Skin of body (tissue), 2 donors: ENCODE results near the gene C3orf80. TPM values are rescaled to one million over a fixed set of nuclear protein-coding genes. Genes with fewer than 3 reads are reported as not detected.
A peak's percentile ranks its signal among the peaks of the same experiment; 100 is the strongest.
"Not testable (repeated sequence)": the region's sequence is repeated elsewhere in the genome, so short reads cannot be mapped to it uniquely, and the experiment has no call there.

Experiments
- DNase-seq: peaks from one replicate; lab custom pipeline; 2025; lab: John Stamatoyannopoulos, UW
- total RNA-seq: library from RNA; depleted of rRNA; stranded (reverse); fragments of >200 nt; gene quantifications from one replicate; pipeline ENCODE4 v1.2.3, GENCODE V29; 2014

Gene C3orf80
- total RNA-seq = not detected

DNA sequence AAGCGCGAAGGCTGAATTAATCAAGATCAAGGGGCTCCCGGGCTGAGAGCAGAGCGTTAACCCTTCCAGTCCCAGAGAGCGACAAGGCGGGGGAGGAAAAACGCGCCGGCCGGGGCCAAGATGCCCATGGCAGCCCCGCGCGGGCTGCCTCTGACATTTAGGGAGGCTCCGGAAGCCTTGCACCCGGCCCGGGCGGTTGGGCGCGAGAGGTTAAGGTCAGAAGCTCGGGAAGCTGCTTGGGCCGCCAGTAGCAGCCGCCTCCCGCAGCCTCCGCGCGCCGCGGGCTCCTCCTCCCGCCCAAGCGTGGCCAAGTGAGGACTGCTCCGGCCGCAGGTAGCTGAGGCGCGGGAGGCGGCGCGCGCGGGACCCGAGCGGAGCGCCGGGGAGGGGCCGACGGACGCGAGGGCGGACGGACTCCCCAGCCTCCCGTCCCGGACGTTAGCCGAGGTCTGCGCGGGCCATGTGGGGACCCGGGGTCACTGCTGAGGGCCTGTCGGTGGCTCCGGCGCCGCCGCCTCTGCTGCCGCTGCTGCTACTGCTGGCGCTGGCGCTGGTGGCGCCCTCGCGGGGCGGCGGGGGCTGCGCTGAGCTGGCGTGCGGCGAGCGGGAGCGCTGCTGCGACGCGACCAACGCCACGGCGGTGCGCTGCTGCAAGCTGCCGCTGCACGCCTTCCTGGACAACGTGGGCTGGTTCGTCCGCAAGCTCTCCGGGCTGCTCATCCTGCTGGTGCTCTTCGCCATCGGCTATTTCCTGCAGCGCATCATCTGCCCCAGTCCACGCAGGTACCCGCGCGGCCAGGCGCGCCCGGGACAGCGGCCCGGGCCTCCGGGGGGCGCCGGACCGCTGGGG, at the start of gene C3orf80:
C3orf80 (plus strand) TSS at position 247 of the 850 bp plus-strand sequence; CDS start at position 461, 214 bp downstream.
- no peak for DNase-seq

DNA sequence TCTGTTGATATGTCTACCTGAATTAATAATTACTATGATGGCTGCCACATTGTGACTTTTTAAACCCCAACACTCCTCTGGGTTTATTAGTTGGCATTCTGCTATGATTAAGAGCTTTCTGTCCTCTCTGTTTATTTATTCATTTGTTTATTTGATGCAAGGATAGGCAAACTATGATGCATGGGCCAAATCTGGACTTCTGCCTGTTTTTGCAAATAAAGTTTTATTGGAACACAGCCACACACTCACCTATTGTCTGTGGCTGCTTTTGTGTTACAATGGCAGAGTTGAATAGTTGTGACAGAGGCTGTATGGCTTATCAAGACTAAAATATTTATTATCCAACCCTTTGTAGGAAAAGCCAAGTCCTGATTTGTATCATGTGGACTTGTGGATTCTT, 48.3 kb upstream of the C3orf80 start:
- DNase-seq = no peak

DNA sequence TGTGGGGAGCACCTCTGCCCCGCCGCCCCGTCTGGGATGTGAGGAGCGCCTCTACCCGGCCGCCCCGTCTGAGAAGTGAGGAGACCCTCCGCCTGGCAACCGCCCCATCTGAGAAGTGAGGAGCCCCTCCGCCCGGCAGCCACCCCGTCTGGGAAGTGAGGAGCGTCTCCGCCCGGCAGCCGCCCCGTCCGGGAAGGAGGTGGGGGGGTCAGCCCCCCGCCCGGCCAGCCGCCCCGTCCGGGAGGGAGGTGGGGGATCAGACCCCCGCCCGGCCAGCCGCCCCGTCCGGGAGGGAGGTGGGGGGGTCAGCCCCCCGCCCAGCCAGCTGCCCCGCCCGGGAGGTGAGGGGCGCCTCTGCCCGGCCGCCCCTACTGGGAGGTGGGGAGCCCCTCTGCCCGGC, 46.6 kb upstream of the C3orf80 start:
- not testable (repeated sequence) for DNase-seq

DNA sequence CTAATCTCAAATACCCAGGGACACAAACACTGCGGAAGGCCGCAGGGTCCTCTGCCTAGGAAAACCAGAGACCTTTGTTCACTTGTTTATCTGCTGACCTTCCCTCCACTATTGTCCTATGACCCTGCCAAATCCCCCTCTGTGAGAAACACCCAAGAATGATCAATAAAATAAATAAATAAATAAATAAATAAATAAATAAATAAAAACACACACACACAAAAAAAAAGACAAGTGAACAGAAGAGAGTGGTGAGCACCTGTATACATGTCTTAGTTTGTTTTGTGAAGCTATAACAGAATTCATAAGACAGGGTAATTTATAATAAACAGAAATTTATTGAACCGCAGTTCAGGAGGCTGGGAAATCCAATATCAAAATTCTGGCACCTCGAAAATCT, 45.8 kb upstream of the C3orf80 start:
- not testable (repeated sequence) for DNase-seq

DNA sequence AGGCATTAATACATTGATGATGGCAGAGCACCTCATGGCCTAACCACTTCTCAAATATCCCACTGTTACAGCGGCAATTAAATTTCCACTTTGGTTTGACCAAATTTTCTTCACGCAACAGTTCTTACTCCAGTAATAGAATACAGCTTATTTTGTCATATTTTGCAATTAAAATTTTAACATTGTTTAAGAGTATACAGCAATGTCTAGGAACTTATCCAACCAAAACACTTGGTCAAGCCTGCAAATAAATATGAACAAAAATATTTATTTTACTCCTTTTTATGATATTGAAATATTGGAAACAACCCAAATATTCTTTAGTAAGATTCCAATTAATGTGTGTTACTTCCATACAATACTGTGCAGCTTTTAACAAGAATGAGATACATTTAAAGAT, 45.3 kb upstream of the C3orf80 start:
- no peak for DNase-seq

DNA sequence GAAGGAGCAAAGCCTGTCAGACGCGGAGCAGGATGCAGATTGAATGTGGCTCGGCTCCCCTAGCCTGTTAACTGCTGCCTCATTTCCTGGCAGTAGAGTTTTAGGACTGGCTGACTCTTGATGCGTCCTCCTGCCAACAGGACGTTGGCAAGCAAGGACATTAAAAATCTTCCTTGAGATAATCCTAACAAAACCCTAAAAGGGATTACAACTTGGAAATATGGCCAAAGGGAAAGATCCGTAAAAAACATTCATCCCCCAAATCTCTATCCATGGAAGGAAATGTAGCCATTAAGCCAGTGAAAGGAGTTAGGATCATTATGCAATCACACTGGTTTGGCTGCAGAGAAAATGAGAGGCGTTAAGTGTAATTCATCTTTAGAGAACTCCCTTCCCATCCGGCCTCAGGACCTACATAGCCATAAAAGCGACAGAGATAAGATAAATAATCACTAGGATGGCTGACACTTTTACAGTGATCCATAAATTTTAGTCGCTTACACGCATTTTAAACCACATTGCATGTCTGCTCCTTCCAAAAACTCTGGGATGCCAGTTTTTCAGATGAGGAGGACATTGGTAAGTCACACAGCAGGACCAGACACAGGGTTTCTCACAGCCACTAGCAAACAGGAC, 44.5 kb upstream of the C3orf80 start:
- DNase-seq = no peak

DNA sequence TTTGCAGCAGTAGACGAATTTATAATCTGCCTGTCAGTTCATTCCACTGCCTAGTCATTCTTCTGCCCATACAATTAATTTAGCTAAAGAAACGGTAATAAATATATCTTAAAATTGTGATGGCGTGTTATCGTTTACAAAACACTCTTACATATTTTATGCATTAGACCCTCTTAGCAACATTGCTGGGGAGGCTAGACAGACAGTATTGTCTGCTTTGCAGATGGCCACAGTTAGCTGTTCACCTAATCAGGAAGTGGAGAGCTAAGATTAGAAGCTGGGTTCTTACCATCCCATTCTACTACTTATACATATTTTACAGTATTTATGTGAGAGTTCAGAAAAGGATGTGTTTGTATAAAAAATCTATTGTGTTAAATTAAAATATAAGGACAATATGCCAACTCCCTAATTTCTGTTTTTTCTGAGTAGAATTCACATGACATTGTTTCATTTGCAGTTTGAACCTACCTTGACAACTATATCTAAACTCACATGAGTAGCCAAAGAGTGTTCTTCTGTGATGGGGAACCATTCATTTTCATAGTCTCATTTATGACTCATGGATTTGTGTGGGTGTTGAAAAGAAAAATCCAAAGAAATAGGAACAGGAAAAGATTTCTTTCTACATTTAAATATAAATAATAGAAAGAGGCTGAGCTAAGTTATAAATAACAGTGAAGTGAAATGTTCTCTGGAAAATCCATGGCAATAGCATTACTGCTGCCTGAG, 41.7 kb upstream of the C3orf80 start:
- DNase-seq = no peak

DNA sequence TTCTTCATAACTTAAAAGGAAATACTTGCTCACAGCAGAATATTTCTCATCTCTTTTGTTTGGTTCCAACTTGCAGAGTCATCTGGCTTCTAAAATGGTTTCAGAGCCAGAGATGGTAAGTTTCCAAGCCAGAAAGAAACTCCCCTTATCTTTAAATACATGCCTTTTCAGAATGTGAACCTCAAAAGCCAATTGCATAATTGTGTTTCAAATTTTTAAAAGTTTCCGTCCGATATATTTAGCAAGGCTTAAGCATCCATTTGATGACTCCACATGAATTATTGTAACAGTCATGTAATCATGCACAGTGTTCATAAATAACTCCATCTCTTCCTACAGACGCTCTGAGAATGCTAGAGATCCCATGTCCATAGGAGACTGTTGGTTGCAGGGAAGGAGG, 40.6 kb upstream of the C3orf80 start:
- peak; percentile 15 for DNase-seq

DNA sequence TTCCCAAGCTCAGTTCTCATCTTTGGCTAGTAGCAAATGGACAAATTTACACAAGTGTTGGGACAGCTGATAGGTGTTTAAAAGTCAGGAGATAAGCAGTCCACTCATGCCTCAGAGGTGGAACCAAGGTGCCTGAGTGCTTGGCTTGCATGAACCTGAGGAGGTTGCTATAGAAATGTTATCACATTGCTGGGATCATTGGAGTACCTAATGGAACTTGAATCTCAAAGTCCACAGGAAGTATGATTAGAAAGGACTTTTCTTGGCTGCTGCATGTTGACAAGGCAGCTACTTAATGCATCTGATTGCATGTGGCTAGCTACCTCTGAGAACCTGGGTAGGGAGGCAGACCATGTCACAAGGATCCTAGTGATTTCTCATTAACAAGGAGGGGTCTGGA, 39.5 kb upstream of the C3orf80 start:
- DNase-seq = no peak

DNA sequence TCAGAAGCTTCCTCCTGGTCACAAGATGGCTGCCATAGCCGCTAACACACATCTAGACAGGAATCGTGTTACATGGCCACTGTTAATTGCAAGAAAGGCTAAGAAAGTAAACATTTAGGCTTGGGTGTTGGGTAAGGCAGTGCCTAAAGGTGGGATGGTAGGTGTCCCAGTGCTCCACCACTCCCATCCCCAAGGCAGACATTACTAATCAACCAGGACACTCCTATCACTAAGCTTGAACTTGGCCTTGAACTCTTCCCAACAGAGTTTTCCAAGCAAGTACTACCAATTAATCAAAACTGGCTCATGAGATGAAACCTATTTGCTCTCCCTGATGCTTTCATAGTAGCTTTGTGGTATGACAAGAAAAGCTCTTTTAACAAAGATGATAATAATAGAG, 37.9 kb upstream of the C3orf80 start:
- no peak for DNase-seq

DNA sequence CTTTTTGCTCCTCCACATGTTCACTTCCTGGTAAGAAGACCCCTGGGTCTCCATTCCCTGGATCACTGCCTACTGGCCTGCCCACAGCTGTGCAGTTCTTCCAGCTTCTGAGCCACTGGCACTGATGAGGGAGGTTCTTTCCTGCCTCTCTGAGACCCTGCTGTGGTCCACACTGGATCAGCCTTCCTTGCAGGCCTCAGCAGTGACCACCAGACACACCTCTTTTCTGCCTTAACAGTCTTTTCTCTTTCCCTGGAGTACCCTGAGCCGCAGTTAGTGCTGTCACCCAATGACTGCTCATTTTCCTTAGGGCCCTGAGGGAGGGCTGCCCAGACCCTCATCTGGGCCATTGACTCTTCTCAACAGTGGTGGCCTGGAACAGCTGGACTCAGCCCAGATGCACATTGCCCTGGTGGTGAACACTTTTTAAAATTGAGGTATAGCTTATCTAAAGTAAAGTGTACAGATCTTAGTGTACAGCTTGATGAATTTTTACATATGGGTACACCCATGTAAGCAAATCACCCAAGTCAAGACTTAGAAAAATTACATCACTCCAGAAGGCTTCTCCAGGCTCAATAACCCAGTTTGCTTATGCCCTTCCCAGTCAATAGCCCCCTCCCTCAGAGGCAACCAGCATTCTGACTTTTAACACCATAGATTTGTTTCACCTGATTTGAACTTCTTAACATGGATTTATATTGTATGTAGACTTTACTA, 32.8 kb upstream of the C3orf80 start:
- DNase-seq = no peak

DNA sequence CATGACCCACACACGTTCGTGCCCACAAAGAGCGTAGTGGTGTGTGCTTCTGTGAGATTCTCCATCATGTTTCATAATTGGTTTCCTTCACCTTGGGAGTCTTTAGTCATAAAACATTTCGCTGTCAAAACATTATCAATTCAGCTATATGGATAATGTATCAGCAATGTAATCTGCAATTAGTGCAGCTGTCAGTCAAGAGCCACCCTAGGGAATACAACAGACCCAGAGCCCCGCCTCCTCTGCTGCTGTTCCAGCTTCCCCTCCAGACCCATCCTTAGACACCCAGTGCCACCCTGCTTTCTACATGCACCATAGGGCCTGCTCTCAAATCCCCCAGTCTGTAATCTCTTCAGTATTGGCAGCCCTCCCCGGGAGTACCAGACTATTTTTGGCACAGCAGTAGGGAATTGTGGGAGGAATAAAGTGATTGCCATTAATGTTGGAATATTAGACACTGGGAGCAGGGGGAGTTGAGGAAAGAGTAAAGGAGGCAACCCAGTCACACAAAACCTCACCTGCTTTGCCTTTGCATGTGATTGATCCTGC, 31.5 kb upstream of the C3orf80 start:
- DNase-seq = no peak

DNA sequence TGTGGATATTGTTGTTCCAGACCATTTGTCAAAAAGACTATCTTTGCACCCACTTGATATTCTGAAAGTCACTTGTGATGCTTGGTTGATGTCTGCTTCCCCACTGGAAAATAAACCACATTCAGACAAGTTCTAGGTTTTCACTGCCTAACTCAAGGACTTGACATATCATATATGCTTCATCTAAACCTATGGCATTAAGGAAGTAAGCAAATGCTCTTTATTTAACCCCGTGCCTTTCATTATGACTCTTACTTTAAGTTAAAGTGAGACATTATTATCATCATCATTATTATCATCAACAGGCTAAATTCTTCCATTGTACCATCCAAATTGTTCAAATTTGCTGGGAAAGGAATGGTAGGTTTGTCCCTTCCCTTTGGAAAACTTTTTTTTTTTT, 30.8 kb upstream of the C3orf80 start:
- DNase-seq = no peak

DNA sequence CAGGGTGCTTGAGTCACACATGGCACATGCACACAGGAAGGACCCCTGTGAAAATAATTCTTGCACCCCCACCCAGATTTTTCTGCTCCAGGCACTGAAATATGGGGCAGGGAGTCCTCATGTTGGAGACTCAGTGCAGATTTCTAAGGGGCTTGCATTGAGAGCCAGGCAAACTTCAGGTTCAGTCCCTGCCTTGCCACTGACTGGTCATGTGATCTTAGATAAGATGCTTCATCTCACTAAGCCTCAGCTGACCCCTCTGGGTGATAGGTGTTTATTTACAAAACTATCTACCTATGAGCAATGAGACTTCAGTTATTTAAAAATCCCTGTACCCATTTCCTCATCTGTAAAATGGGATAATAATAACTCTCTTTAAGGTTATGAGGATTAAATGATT, 30.1 kb upstream of the C3orf80 start:
- DNase-seq = no peak

DNA sequence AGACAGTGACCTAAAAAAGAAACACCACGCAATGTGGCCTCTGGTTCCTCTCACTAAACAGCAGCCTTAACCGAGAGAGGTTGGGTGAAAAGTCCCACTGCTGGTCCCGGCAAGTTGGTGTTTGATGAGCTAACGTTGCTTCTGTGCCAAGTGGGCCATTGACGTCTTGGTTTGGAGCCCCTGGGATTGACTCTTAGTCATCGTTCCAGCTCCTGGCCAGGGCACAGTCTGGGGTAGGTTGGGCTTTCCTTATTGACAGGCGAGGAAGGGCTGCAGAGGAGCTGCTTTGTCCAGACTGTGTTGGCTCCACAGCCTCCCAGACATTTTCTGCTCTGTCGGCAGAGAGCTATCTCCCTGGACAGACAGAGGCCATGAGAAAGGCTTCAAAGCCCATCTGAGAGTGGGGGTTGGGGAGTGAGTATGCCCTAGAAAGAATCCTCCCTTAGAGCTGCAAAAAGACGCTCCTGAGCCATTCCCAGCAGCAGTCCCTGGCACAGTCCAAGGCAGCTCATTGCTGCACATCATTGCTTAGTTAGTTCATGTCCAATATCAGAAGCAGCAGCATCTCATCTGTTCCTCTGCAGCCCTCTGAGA, 28.6 kb upstream of the C3orf80 start:
- no peak for DNase-seq

DNA sequence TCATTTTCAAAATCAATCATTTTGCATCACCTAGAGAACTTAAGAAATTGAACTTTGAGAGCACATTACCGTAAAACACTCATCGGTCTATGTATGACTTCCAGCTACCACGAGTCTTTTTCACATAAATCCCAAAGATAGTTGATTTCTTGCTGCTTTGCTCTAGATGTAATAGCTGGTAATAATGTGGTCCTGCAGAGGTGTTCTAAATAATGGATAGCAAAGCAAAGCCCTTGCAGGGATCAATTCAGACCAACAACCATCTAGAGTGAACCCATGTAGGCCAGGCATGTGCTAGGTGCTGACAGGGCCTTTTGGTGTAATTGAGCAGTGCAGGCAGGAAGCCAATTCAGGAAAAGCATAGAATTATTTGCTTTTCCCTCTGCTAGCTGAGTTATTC, 26.1 kb upstream of the C3orf80 start:
- DNase-seq = no peak

DNA sequence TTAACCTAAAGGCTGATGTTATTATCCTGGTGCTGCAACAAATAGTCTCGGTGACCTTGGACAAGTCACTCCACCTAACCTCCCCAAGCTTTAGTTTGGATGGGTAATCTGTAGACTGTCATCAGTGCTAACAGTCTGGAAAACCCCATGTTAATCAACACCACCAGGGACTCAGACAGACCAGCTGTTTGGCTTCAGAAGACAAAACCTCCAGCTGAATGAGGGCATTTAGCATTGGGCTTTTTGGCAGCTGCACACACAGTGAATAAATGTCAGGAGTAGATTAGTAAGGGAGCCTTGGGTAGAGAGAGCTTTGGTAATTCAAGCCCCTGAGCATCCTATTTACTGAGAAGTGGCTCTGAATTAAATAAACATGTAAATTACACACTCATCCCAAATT, 24.9 kb upstream of the C3orf80 start:
- DNase-seq = no peak

DNA sequence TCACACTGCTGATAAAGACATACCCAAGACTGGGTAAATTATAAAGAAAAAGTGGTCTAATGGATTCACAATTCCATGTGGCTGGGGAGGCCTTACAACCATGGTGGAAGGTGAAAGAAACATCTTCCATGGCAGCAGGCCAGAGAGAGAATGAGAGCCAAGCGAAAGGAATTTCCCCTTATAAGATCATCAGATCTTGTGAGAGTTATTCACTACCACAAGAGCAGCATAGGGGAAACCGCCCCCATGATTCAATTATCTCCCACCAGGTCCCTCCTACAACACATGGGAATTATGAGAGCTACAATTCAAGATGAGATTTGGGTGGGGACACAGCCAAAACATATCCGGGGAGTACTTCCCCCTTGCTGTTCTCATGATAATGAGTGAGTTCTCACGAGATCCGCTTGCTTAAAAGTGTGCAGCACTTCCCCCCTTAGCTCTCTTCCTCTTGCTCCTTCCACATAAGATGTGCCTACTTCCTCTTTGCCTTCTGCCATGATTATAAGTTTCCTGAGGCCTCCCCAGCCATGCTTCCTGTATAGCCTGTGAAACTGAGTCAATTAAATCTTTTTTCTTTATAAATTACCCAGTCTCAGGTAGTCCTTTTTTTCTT, 20.7 kb upstream of the C3orf80 start:
- not testable (repeated sequence) for DNase-seq

DNA sequence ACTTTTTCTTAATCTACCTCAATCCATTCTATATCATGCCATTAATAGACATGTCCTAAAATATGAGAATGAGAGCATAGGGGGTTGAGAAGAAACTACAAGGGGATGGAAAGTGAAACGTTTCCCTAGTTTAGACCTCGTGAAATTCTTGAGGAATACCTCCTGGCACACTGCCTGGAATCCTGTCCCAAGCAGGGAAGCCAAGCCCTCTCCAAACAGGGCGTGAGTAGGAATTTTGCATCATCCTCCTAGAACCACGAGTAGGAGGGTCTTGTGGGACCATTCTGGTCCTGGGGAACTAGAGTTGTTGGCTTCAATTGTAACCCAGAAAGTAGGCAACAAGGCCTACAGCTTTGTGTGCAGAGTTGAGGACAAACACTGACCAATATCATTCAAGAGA, 19.6 kb upstream of the C3orf80 start:
- no peak for DNase-seq

DNA sequence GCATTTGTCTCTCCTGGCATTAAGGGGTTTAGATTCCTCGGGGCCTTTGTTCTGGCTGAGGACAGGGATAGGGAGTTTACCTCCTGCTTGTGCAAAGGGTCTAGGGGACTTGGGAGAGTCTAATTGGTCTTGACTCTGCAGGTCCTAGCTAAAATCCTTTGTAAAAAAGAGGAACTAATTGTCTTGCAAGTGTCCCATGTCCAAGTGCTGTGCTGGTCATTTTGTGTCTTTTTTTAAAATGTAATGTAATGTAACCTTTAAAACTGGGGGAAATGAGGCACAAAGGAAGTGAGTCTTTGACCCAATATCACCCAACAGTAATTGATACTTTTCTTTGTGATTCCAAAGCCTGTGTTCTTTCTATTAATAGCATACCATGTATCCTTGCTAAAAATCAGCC, 14.9 kb upstream of the C3orf80 start:
- no peak for DNase-seq

DNA sequence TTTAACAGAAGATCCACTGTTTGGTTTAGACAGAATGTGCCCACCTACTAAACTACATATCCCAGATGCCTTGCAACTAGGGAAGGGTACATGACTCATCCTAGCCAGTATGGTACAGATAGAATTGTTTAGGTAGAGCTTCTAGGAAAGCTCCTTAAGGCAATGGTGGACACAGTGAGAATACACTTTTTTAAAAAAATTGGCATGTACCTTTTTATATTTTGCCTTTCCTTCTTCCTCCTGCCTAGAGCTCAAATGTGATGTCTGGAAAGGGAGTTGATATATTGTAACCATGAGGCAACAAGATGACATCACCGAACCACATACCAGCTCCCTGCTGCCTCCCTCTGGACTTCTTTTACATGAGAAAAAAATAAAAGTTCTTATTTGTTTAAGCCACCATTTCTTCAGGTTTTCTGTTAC, 14.4 kb upstream of the C3orf80 start:
- no peak for DNase-seq
